WERI-Rb-1 (cell line): ENCODE data around the gene SNAPC4.

Experiments
- DNase-seq: peaks from one replicate; pipeline ENCODE4 v3.0.0-alpha.2; 2020
- H3K27ac ChIP-seq: fragments of 250-450 bp; sonication (Bioruptor Pico); 2 replicates; pipeline ENCODE4 v1.5.1; 2020; ENCODE audit warnings: mild to moderate bottlenecking, moderate library complexity
- H3K27me3 ChIP-seq: fragments of 250-450 bp; sonication (Bioruptor Pico); 2 replicates; pipeline ENCODE4 v1.5.1; 2021; ENCODE audit warnings: mild to moderate bottlenecking, low read depth, moderate library complexity; ENCODE audit not compliant: insufficient read depth, severe bottlenecking
- H3K36me3 ChIP-seq: fragments of 250-450 bp; sonication (Bioruptor Pico); 2 replicates; pipeline ENCODE4 v1.5.1; 2020; ENCODE audit warnings: mild to moderate bottlenecking, moderate library complexity
- H3K4me3 ChIP-seq: 2 replicates; pipeline ENCODE4 v1.5.1; 2011; ENCODE audit warnings: low read depth, mild to moderate bottlenecking, control low read depth, low read length
- H3K9me3 ChIP-seq: fragments of 250-450 bp; sonication (Bioruptor Pico); 2 replicates; pipeline ENCODE4 v1.5.1; 2021; ENCODE audit warnings: mild to moderate bottlenecking, moderate library complexity; ENCODE audit not compliant: severe bottlenecking
- CTCF ChIP-seq: IDR thresholded peaks from 2 replicates; pipeline ENCODE4 v1.5.1; 2011; ENCODE audit warnings: low read depth, mild to moderate bottlenecking, control low read depth, inconsistent platforms, low read length

The SNAPC4 gene

GRCh38 chr9:136368190-136368589 is 31.8 kb downstream of the SNAPC4 start:
- Histone ChIP-seq H3K27ac (peak overlapping the region; percentile 33), H3K4me3 (no peak overlapping the region), H3K9me3 (peaks cover 3% of the 10 kb centered on the region), H3K27me3 (no peaks in the 10 kb centered on the region), H3K36me3 (peaks cover 31% of the 10 kb centered on the region)
- no peak for TF ChIP-seq CTCF
- peak; percentile 48 for DNase-seq

- peak overlapping the region; percentile 81 for H3K27ac ChIP-seq
- peaks cover 3% of the 10 kb centered on the region for H3K9me3 ChIP-seq
- no peak for DNase-seq
Observed at GRCh38 chr9:136367296-136368145, 32.4 kb downstream of the SNAPC4 start.

DNA sequence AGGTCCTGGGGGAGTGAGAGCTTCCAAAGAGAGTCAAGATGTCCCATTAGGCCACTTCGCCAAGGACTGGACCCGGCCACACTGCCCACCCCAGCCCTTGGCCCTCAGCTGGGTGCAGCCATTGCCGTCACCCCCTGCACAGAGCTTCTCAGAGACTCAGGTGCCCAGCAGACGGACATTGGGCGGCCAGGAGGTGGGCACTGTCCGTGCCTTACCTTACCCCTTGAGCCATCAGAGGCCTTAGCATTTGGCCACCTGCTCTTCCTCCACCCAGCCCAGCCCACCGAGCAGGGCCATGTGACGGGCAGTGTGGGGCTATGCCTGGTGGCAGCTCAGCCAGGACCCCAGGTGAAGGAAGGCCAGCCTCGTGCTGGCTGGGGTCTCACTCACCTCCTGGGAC is 33.1 kb downstream of the SNAPC4 start:
- Histone ChIP-seq H3K4me3 (no peak overlapping the region), H3K9me3 (peaks cover 3% of the 10 kb centered on the region), H3K27me3 (no peaks in the 10 kb centered on the region), H3K36me3 (peaks cover 31% of the 10 kb centered on the region), H3K27ac (peak overlapping the region; percentile 81)
- no peak for TF ChIP-seq CTCF
- DNase-seq: no peak

More at GRCh38 chr9:136367296-136368145, 32.4 kb downstream of the SNAPC4 start:
- Histone ChIP-seq H3K27me3 (no peaks in the 10 kb centered on the region), H3K4me3 (no peak overlapping the region), H3K36me3 (peaks cover 31% of the 10 kb centered on the region)
- TF ChIP-seq CTCF: no peak

DNA sequence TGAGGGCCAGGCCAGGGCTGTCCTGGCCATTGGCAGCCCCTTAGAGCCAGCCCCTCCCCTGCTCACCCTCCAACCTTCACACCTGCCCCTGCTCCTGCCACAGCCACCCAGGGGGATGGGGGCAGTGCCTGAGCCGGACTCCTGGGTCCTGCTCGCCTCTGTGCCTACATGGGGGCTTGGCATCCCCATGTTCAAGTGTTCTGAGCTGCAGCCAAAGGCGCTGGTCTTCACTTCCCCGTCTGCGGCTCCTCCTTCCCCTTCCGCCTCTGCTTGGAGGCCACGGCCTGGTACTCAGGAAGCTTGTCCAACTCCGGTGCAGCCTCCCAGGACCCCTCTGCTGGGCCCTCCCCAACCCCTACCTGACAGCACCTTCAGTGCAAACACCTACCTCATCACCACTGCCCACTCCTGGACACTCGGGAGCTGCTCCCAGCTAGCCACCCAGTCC is 34.2 kb downstream of the SNAPC4 start:
- Histone ChIP-seq H3K4me3 (no peak overlapping the region), H3K27ac (peak overlapping the region; percentile 81), H3K36me3 (peaks cover 27% of the 10 kb centered on the region), H3K27me3 (no peaks in the 10 kb centered on the region), H3K9me3 (peaks cover 3% of the 10 kb centered on the region)
- TF ChIP-seq CTCF: no peak
- DNase-seq: no peak

DNA sequence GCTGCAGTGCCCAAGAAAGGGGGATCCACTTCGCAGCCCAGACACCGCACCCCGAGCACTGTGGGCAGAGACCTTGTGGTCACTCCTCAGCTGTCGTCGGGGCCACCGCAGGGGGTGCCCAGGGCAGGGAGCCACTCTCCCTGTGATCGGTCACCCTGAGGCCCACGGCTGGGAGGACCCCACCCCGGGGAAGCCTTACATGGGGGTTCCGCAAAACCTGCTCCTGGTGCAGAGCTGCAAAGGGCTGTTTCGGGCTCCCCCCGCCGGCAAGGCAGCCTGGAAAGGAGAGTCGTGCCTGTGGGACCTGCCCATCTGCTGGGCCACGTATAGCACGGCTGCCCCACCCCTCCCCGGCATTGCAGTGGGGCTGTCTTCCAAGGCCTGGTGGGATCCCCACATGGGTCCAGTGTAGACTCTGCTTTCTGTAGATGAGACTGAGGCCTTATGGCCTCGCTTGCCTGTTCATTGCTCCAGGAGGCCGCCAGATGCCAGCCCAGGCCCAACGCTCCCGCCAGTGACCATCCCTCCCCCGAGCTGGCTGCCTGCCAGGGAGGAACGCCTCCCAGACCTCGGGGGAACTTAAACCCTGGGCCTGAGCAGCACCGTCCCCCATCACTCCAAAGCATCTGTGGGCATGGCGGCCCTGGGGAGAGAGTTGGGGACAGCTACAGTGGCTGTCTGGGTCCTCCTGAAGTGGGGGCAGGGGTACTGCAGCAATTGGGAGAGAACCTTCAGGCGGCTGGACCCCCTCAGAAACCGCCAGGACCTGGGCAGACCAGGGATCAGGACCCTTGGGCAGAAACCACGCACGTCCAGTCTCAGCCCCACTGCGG is 34.8 kb downstream of the SNAPC4 start:
- no peak overlapping the region for H3K4me3 ChIP-seq
- peaks cover 3% of the 10 kb centered on the region for H3K9me3 ChIP-seq
- 0 out of 2 replicates have a peak, but pooled peaks have one; percentile 10 for TF ChIP-seq CTCF
- peaks cover 21% of the 10 kb centered on the region for H3K36me3 ChIP-seq
- H3K27ac ChIP-seq: peak overlapping the region; percentile 81
- DNase-seq: peak; percentile 88
- no peaks in the 10 kb centered on the region for H3K27me3 ChIP-seq
